Smooth muscle cell (in vitro differentiated cells): ENCODE data around the gene FBXO11. TPM values are rescaled to one million over a fixed set of nuclear protein-coding genes. Genes with fewer than 3 reads are reported as not detected.

ENCODE experiments used
- polyA plus RNA-seq: library from polyadenylated mRNA; unstranded; fragments of >200 nt; fragmentation: Nextera tagmentation; extraction: Ambion mirVana; gene quantifications from 2 replicates; pipeline ENCODE4 v1.2.1, GENCODE V29; 2016
- small RNA-seq: library from RNA; depleted of rRNA; stranded (forward); fragments of <200 nt; gene quantifications from one replicate; pipeline ENCODE3, GENCODE V24; 2014
- total RNA-seq: library from RNA; depleted of rRNA; stranded (reverse); fragments of >200 nt; gene quantifications from 2 replicates; pipeline ENCODE4 v1.2.3, GENCODE V29; 2014

The FBXO11 gene
- total and polyA plus RNA-seq, 2 experiments from 2014 or later, result 23.1 to 41.9 TPM

Small RNA genes within 50 kb of the gene (small RNA-seq; reads per million reads assigned to genes)
- gene RF00026 (not detected), gene RPL36AP15 (0.08 reads per million)

Other genes with a start within 250 kb of the FBXO11 start
- gene MSH6, start 123.4 kb downstream of the FBXO11 start, total RNA-seq, result 65.2 and 81.3 TPM in 2 replicates
- gene MSH6, start 123.4 kb downstream of the FBXO11 start, polyA plus RNA-seq, result 45.6 and 48.7 TPM in 2 replicates